DND-41 (cell line): ENCODE measurements around the gene TP53RK.

Experiments used
- CTCF ChIP-seq: IDR thresholded peaks from 2 replicates; pipeline ENCODE4 v1.5.1; 2012; ENCODE audit warnings: borderline replicate concordance, low read length, moderate library complexity, mild to moderate bottlenecking; ENCODE audit not compliant: poor library complexity, severe bottlenecking; ENCODE audit errors: extremely low read depth
- EZH2 ChIP-seq: IDR thresholded peaks from 3 replicates; pipeline ENCODE4 v1.6.1; 2012; ENCODE audit warnings: borderline replicate concordance, low read depth, mild to moderate bottlenecking, moderate library complexity, low read length, inconsistent platforms; ENCODE audit not compliant: severe bottlenecking

DNA sequence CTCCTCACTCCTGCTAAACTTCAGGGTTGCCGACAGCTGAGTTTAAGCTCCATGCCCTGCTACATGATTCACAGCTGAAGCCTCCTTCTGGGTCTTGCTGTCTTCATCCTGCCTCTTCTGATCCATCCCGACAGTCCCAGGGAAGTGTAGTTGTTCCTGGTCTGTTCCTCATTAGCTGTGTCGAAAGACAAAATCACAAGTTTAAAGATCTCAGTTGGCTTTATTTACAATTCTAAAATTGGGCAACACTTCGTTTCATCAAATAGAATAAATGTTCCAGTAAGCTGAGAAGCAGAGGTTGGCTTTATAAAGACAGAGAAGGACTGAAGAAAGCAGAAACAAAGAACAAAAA, 16.1 kb upstream of the TP53RK start:
- no peak for TF ChIP-seq CTCF
- TF ChIP-seq EZH2: no peak
